Measurements from ENCODE around the gene STARD9. TPM values are rescaled to one million over a fixed set of nuclear protein-coding genes. Genes with fewer than 3 reads are reported as not detected.

The STARD9 gene
- total and polyA plus RNA-seq, 10 of the 15 experiments (the other 5 are each of a cell fraction or from before 2014, with no cell fraction given), result 0.58 to 11.5 (median 6.1) TPM

GRCh38 chr15:42674472-42674871, 99.1 kb downstream of the STARD9 start:
- peaks cover 2 to 9% of the 10 kb centered on the region in 2 experiments; a peak in 3 of 4 replicates for H3K36me3 ChIP-seq (ENCODE audit: control insufficient read depth in 2 of 2, insufficient read depth in 2 of 2, low read length in 1 of 2)
- H3K9ac ChIP-seq (ENCODE audit: control insufficient read depth, insufficient read depth, low read length), result no peak overlapping the region
- ATAC-seq (peak; percentile 29; the same call in 2 of the 3 replicates), DNase-seq (ENCODE audit: low read depth, low spot score) (no peak), FAIRE-seq (no peak)
- no peak overlapping the region for H2AFZ ChIP-seq (ENCODE audit: control insufficient read depth, low read depth, low read length)
- in situ Hi-C loops (cut with MboI), result no loop called here
- no peak overlapping the region for H3K4me3 ChIP-seq
- TF ChIP-seq USF1 (IDR thresholded peaks at IDR 0.05; ENCODE audit: borderline replicate concordance, extremely low read length, insufficient read depth, low read depth, low read length) (no peak), SPI1 (IDR thresholded peaks at IDR 0.05; ENCODE audit: borderline replicate concordance, insufficient read depth, low read depth, low read length) (peak; percentile 55; the same call in 1 of the 2 replicates)
- H3K4me1 ChIP-seq (ENCODE audit: control insufficient read depth, insufficient read depth, low read length), result no peaks in the 10 kb centered on the region
- H3K9me3 ChIP-seq (replicated peaks; ENCODE audit: control insufficient read depth, insufficient read depth, low read length), result no peaks in the 10 kb centered on the region
- BruUV-seq (replicated peaks), result no TSS peak
- no peaks in the 10 kb centered on the region for H4K20me1 ChIP-seq (ENCODE audit: control insufficient read depth, insufficient read depth)
- POLR2A ChIA-PET, result interaction anchor here (1.2 kb wide), 1 partner anchor 69 kb away, joined by 3 read pairs; no protein-coding TSS in a partner anchor
- CTCF ChIA-PET, result no interaction called here
- intact Hi-C loops (cut with micrococcal nuclease; ENCODE audit: unreplicated experiment), result no loop called here
- SMC1A ChIA-PET (ENCODE audit: uncharacterized antibody, unreplicated experiment), result interaction anchor here (0.6 to 0.8 kb wide), 2 partner anchors 389 to 1746 kb away, joined by 3 to 4 read pairs; no protein-coding TSS in a partner anchor
- RAD21 ChIA-PET (ENCODE audit: unreplicated experiment), result interaction anchor here (1.2 kb wide), 1 partner anchor 27 kb away, joined by 3 read pairs; no protein-coding TSS in a partner anchor
- H3K4me2 ChIP-seq (ENCODE audit: control insufficient read depth, insufficient read depth), result no peak overlapping the region
- 77% methylated on average over 6 of the region's 6 CpGs for WGBS (ENCODE audit: insufficient coverage, insufficient replicate concordance, low lambda C conversion rate, missing lambda C conversion rate)
- no peaks in the 10 kb centered on the region for H3K27me3 ChIP-seq (replicated peaks in 1 of 2; ENCODE audit: control insufficient read depth in 2 of 2, insufficient read depth in 2 of 2, low read length in 1 of 2)
- H3K27ac ChIP-seq (ENCODE audit: control insufficient read depth, insufficient read depth), result no peak overlapping the region
- no peaks in the 10 kb centered on the region for H3K79me2 ChIP-seq (ENCODE audit: control insufficient read depth, insufficient read depth, low read length)

- no peak overlapping the region for H3K4me2 ChIP-seq (ENCODE audit: control insufficient read depth, insufficient read depth)
- no peak for TF ChIP-seq ZZZ3 (IDR thresholded peaks at IDR 0.05; ENCODE audit: control insufficient read depth, insufficient read length, low read depth)
- TF ChIP-seq RCOR1 (conservative IDR thresholded peaks at IDR 0.05; ENCODE audit: low read depth, low read length), result no peak
- no peak for TF ChIP-seq NR2C1 (IDR thresholded peaks at IDR 0.05)
- no peak for TF ChIP-seq ZBTB4 (CRISPR knock-in tag; IDR thresholded peaks at IDR 0.05)
- no peak for TF ChIP-seq ZSCAN29 (IDR thresholded peaks at IDR 0.05)
- TF ChIP-seq MTA3 (IDR thresholded peaks at IDR 0.05; ENCODE audit: borderline replicate concordance, low read length), result no peak
- in situ Hi-C loops (cut with MboI) (no loop called here), intact Hi-C loops (cut with micrococcal nuclease; ENCODE audit: unreplicated experiment) (no loop called here)
- no peak overlapping the region for H3K9ac ChIP-seq (ENCODE audit: control insufficient read depth, insufficient read depth, low read length)
- H4K20me1 ChIP-seq (ENCODE audit: control insufficient read depth, insufficient read depth), result no peaks in the 10 kb centered on the region
- no peaks in the 10 kb centered on the region for H3K9me3 ChIP-seq (replicated peaks; ENCODE audit: control insufficient read depth, insufficient read depth, low read length)
- H2AFZ ChIP-seq (ENCODE audit: control insufficient read depth, low read depth, low read length), result no peak overlapping the region
- H3K79me2 ChIP-seq (ENCODE audit: control insufficient read depth, insufficient read depth, low read length), result no peaks in the 10 kb centered on the region
- no TSS peak for BruUV-seq (replicated peaks)
- ChIA-PET RAD21 (ENCODE audit: unreplicated experiment) (interaction anchor here (1.2 kb wide), 1 partner anchor 26 kb away, joined by 3 read pairs; no protein-coding TSS in a partner anchor), POLR2A (interaction anchor here (1.2 kb wide), 1 partner anchor 70 kb away, joined by 3 read pairs; no protein-coding TSS in a partner anchor), CTCF (no interaction called here), SMC1A (ENCODE audit: uncharacterized antibody, unreplicated experiment) (interaction anchor here (0.8 kb wide), 1 partner anchor 388 kb away, joined by 3 read pairs; no protein-coding TSS in a partner anchor)
- FAIRE-seq (no peak), ATAC-seq (no peak), DNase-seq (ENCODE audit: low read depth, low spot score) (no peak)
- H3K27ac ChIP-seq (ENCODE audit: control insufficient read depth, insufficient read depth), result no peak overlapping the region
- H3K4me1 ChIP-seq (ENCODE audit: control insufficient read depth, insufficient read depth, low read length), result no peaks in the 10 kb centered on the region; the same call in 1 of the 2 replicates
- peaks cover 2 to 9% of the 10 kb centered on the region in 2 experiments; a peak in 3 of 4 replicates for H3K36me3 ChIP-seq (ENCODE audit: control insufficient read depth in 2 of 2, insufficient read depth in 2 of 2, low read length in 1 of 2)
- no peak overlapping the region for H3K4me3 ChIP-seq
- 100% methylated on average over 1 of the region's 1 CpG for WGBS (ENCODE audit: insufficient coverage, insufficient replicate concordance, low lambda C conversion rate, missing lambda C conversion rate)
- H3K27me3 ChIP-seq (replicated peaks in 1 of 2; ENCODE audit: control insufficient read depth in 2 of 2, insufficient read depth in 2 of 2, low read length in 1 of 2), result no peaks in the 10 kb centered on the region
Observed at GRCh38 chr15:42675021-42675420, 99.6 kb downstream of the STARD9 start.

All from GM12878 (cell line).